ENCODE results near the gene ZFYVE28.

Gene ZFYVE28

DNA sequence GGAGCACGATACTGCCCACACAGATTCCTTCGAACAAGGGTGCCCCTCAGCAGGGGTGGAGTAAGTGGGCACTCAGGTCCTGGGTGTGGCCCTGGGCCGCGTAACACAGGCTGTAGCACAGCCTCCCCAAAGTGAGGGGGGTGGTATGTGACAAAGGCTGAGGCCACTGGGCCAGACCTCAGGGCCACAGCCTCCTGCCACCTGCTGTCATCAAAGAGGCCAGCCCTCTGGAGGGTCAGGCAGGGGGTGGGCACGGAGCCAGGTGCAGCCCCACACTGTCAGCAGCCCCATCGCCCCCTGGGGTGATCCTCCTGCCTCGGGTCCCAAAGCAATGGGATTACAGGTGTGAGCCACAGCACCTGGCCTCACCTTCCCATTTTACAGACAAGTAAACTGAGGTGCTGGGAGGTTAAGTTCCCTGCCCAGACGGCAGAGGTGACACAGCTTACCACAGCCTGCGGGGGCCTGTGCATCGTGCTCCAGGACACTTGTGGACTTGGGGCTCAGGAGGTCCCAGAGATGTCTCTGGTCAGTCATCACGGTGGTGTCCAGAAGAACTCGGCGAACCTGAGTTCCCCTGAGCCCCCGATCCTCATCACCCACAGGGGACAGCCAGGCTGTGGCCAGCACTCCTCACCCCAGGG, 129.0 kb downstream of the ZFYVE28 start:
- DNase-seq (ENCODE audit: low read depth, low spot score), result no peak
- ChIA-PET POLR2A (interaction anchor here (1.2 kb wide), 1 partner anchor 27 kb away, joined by 3 read pairs; the partner anchor contains the start of gene MXD4), CTCF (no interaction called here)
- H3K4me3 ChIP-seq (ENCODE audit: low read depth, low read length), result no peak overlapping the region
- TF ChIP-seq CTCF (IDR thresholded peaks at IDR 0.05; ENCODE audit: insufficient read depth, low read length, missing control alignments), result no peak

- POLR2A ChIA-PET, result interaction anchor here (1.2 kb wide), 1 partner anchor 26 kb away, joined by 3 read pairs; the partner anchor contains the start of gene MXD4
- CTCF ChIA-PET, result no interaction called here
- H3K4me3 ChIP-seq (ENCODE audit: low read depth, low read length), result no peak overlapping the region
- TF ChIP-seq CTCF (IDR thresholded peaks at IDR 0.05; ENCODE audit: insufficient read depth, low read length, missing control alignments), result no peak
- DNase-seq (ENCODE audit: low read depth, low spot score), result no peak
Measured at GRCh38 chr4:2288051-2288541, 130.3 kb downstream of the ZFYVE28 start.

- no peak overlapping the region for H3K4me3 ChIP-seq (ENCODE audit: low read depth, low read length)
- no peak for TF ChIP-seq CTCF (IDR thresholded peaks at IDR 0.05; ENCODE audit: insufficient read depth, low read length, missing control alignments)
- ChIA-PET CTCF (no interaction called here), POLR2A (no interaction called here)
- no peak for DNase-seq (ENCODE audit: low read depth, low spot score)
Measured at GRCh38 chr4:2287594-2287915, 130.9 kb downstream of the ZFYVE28 start.

DNA sequence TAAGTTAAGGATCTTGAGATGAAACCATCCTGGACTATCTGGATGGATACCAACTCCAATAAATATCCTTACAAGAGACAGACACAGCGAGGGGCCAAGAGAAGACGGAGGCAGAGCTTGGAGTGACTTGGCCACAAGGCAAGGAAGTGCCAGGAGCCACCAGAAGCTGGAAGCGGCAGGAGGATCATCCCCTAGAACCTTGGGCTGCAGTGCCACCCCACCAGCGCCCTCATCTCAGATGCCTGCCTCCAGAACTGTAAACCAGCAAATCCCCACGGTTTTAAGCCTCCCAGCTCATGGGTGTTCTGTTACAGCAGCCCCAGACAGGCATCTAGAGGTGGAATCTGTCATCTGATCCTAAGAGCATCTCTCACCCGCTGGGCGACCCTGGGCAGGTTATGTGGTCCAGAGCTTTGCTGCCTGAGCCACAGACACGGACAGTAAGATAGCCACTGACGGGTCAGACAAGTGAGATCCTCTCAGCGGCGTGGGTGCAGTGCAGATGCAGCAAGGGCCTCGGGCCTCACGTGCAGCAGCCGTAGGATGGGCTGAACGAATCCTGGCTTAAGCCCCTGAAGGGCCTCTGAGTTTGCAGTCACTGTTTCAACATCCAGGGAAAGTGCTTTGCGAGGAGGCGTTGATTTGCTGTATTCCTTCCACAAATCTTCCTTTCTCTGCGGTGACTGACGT, 131.4 kb downstream of the ZFYVE28 start:
- no peak for DNase-seq (ENCODE audit: low read depth, low spot score)
- ChIA-PET POLR2A (no interaction called here), CTCF (no interaction called here)
- no peak overlapping the region for H3K4me3 ChIP-seq (ENCODE audit: low read depth, low read length)
- no peak for TF ChIP-seq CTCF (IDR thresholded peaks at IDR 0.05; ENCODE audit: insufficient read depth, low read length, missing control alignments)

DNA sequence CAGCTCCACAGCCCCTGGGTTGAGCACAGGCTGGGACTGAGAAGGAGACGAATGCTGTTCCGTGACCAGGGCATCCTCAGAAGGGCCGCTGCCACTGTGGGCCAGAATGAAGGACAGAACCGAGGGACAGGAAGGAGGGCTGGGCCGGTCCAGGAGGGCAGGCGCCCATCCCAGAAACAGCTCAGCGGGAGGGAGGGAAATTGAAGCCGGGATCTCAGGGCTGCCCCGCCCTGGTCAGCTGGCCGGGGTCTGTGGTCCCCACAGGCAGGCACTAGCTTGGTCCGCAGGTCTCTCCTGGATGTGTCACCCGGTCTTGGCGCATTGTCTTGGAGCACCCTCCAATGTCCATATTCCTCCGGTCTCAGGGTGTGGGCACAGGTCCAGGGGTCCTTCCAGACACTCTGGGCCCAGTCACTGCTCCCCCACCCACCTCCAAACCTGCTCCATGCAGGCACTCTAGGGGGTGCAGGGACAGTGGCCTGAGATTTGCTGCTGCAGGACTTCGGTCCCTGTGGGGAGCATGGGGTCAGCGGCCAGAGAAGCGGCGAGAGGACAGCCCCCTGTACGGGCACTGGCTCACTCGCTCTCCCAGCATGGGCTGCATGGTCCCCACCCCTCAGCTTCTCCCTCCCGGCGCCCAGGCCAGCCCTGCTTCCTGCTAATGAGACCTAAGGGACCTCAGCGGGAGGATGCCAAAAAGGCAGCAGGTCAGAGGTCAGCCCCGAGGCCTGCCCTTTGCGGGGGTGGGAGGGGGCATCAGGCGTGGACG, 132.6 kb downstream of the ZFYVE28 start:
- POLR2A ChIA-PET, result no interaction called here
- no peak overlapping the region for H3K4me3 ChIP-seq (ENCODE audit: low read depth, low read length)
- no peak for TF ChIP-seq CTCF (IDR thresholded peaks at IDR 0.05; ENCODE audit: insufficient read depth, low read length, missing control alignments)
- no peak for DNase-seq (ENCODE audit: low read depth, low spot score)
- CTCF ChIA-PET, result no interaction called here
